HG02943 (cell line): ENCODE measurements around the gene SHC3.

Source experiments
- ATAC-seq: cut with Tn5 transposase; IDR thresholded peaks from one replicate; pipeline ENCODE4 v1.9.1; 2021; ENCODE audit warnings: mild to moderate bottlenecking, low read depth, moderate library complexity; ENCODE audit not compliant: unreplicated experiment

SHC3 gene

GRCh38 chr9:89032661-89033060 is 146.0 kb downstream of the SHC3 start:
- no peak for ATAC-seq

DNA sequence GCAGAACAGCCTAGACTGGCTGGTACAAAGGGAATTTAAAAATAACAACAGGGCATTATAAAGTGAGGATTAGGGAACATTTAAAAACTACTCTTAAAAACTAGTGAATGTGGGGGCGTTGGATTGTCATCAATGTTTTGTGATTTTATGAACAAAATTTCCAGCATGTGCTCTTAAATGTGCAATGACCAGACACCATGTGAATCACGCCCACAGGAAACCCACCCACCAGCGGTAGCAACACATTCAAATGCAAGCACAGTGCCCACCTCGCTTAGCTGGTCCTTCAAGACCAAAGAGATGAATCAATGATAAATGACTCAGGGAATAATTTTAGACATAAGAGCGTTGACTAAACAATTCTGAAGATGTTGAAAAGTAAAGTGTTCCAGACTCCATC is 146.4 kb downstream of the SHC3 start:
- ATAC-seq = no peak

DNA sequence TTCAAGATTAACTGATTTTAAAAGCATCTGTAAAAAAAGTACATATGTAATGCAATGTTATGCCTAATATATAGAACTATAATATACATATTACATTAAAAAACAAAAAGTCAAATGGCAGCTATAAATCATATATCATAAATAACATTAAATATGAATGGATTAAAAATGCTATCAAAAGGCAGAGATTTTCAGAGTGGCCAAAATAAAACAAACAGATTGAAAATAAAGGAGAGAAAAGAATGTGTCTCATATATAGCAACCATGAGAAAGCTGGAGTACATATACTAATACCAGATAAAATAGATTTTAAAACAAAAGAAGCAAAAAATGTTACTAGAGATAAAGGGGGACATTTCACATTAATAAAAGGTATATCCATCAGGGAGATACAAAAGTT is 148.8 kb downstream of the SHC3 start:
- no peak for ATAC-seq

GRCh38 chr9:89026876-89027275 is 151.7 kb downstream of the SHC3 start:
- no peak for ATAC-seq

GRCh38 chr9:89025553-89025952 is 153.1 kb downstream of the SHC3 start:
- no peak for ATAC-seq

DNA sequence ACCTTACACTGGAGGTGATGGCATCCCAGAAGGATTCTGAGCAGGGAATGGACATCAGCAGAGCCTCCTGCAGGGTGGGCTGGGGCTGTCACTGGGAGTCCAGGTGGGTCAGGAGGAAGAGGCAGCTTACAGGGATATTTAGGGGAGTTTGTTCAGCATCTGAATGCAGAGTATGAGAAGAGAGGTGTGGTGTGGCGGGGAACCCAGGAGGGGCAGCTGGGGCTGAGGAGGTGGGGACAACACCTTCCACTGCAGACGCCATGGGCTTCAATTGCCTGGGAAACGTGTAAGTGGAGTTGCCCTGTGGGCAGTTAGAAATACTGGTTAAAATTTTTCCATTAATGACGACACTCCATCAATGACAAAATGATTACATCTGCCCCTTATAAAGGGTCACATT is 153.9 kb downstream of the SHC3 start:
- no peak for ATAC-seq

DNA sequence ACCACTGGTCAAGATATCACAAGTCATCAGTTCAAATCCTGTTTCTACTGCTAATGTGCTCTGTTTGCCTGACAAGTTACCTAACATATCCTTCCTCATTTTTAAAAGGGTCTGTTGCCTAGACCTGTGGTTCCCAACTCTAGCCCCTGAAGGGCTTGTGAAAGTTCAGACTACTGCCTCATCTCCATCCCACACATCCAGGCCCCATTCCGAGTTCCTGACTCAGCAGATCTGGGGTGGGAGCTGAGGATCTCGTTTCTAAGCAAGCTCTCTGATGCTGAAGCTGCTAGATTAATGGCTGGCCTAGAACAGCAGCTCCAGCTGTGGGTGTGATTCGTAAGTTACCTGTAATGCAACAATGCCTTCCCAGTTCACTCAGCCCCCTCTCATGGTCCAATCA is 154.9 kb downstream of the SHC3 start:
- ATAC-seq = no peak

DNA sequence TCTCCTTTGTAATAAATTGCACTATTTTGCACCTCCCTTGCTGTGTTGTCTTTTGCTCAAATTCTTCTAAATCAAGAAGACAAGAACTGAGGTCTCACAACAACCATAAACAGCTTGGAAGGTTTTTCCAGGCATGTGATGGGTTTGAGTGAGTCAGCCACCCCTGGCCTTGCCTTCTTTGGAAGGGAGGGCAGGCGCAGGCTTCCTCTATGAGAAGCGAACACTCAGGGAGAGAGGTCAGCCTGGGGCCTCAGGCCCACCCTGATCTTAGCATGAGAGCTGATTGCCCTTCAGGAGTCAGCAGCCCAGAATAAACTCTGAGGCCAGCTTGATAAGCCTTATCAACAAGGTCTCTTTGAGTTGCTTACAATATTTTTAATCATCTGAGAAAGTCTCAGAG is 155.7 kb downstream of the SHC3 start:
- no peak for ATAC-seq

DNA sequence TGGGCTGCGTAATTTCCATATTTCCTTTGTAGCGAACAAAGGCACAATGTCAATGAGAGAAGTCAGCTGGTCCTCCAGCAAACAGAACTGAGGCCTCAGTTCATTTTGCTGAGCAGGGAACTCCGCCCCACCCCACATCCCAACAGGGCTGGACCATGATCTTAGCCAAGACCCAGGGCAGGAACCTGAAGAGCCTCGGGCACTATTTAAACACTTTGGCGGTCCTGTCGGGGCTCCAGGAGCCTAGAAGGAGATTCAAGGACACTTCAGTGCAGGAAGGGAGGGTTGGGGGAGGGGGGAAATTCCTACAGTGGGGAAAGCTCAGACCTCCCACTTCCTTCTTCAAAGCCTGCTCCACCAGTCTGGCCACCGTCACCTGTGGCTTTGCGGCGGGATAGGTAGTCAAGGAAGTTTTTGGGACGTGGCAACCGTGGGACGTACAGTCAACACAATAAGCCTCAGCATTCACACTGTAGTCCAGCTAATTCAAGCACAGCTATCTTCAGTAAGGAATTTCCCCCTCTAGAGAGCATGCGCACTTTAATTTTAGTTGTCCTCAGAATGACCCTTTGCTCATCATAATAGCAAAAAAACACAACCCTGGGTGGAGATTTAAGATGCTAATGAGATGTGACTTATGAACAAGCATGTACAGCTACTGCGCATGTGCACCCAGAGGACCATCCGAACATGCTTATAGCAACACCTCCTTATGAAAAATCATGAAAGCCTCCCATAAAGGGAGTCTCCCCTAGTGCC is 156.4 kb downstream of the SHC3 start:
- no peak for ATAC-seq

DNA sequence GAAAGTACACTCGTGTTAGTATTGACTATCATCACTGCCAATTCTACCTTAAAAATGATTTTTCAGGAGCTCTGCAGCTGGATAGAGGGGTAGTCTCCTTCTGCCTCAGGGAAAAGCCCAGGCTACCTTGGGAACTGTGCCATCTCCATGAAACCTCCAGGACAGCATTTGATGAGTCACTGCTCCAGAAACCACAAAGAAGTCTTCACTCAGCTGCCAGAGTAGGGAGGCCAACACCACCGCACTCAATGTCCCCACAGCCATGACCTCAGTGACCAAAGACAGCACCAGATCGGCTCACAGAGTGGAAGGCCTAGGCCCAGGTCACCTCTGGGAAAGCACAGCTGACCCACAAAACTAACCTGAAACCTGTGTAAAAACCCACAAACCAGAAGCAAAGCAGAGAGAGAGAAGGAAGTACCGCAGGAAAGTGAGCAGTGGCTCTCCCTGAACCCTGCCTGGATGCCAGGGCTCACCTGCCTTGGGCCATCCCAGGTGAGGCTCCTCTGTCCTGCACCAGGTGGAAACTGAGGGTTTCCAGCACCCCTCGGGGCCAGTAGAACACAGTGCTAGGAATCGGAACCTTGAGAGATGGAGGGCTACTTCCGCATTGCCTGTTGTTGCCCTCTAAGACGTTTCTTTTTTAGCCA is 157.3 kb downstream of the SHC3 start:
- no peak for ATAC-seq

GRCh38 chr9:89020754-89021153 is 157.9 kb downstream of the SHC3 start:
- no peak for ATAC-seq

- ATAC-seq = no peak
Observed at GRCh38 chr9:89015336-89015735, 163.3 kb downstream of the SHC3 start.

DNA sequence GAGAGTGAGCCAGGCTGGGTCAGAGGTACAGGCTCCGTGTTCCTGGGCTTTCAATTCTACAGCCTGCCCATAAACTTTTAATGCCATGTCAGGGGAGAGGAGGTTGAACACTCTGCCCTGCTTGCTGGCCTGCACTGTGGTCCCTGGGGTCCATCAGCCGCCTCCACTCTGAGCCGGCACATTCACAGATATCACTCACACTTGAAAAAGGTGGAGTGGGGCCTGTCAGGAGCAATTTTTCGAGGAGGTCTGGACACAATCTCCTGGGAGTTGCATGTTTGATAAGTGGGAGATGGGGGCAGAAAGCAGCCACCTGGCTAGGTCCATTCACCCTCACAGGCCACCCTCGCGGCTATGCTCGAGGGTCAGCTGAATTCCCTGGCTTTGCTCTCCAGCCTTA is 164.5 kb downstream of the SHC3 start:
- no peak for ATAC-seq

GRCh38 chr9:89013660-89014059 is 165.0 kb downstream of the SHC3 start:
- no peak for ATAC-seq

GRCh38 chr9:89012294-89013042 is 166.2 kb downstream of the SHC3 start:
- no peak for ATAC-seq

DNA sequence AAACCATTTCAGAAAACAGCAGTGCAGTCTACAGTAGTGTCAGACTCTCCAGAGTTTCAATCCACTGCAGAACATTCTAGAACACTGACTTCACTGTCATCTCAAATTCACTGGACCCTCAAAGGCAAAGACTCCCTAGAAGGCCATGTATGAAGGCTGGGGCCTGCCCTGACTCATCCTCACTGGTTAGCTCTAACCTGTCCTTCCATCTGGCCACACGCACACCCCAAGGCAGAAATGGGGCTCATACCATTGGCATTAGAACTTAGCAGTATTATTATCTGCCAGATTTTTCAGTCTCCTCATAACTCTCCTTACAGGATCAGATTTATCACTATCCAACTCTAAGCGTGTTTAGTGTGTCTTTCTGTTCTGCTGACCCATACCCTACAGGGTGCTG is 166.9 kb downstream of the SHC3 start:
- ATAC-seq = no peak

GRCh38 chr9:89010526-89011111 is 168.0 kb downstream of the SHC3 start:
- no peak for ATAC-seq

- no peak for ATAC-seq
Observed at GRCh38 chr9:89010056-89010455, 168.6 kb downstream of the SHC3 start.

DNA sequence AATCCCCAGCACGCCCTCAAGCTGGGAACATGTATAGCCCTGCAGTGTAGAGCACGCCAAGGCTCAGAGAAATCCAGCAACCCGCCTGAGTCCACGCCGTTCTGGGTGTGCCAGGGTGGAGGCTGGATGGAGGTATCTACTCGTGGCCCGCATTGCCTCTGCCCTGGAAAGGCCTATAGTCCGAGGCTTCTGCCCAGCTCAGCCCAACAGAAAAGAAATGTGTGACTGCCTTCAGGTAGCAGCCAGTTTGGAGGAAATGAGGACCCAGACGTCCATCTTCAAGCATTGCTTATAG is 169.1 kb downstream of the SHC3 start:
- ATAC-seq = no peak

DNA sequence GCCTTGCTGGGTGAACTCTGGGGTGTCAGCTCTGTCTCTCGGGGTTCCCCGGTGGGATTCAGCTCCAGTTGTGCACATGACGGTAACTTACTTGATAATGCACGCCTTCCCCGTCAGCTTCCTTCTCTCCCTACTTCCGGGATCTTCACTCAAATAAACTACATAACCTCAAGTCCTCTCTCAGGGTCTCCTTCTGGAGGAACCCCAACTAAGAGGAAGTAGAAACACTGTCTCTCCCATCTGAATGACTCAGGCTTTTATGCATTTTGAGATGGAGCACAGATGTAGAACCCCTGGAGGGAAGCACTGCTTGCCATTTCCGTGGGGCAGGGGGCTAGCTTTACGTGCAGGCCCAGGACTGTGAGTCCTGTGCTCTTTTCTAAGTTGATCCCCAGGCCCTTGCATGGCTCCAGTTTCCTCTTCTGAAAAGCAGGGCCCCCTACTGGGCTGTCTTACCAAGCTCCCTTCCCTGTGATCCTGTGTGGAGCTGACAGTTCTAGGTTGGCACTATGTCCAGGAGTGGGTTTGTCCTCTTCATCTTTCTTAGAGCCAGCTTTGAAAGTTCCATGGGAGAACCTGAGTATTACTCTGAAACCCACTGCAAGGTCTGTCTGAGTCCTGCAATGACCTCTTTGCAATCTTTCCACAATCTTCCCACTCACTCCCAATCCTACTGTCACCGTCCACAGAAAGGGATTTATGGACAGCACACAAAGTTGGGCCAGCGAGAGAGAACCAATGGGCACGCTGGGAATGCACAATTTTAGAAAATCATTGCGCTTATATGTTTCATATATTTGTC is 169.7 kb downstream of the SHC3 start:
- no peak for ATAC-seq
